ENCODE results near the gene CUL3. TPM values are rescaled to one million over a fixed set of nuclear protein-coding genes. Genes with fewer than 3 reads are reported as not detected.

CUL3 gene
- total and polyA plus RNA-seq, 2 of the 8 experiments (the other 6 are each of a cell fraction or from before 2014, with no cell fraction given) = 28.5 to 113 TPM

DNA sequence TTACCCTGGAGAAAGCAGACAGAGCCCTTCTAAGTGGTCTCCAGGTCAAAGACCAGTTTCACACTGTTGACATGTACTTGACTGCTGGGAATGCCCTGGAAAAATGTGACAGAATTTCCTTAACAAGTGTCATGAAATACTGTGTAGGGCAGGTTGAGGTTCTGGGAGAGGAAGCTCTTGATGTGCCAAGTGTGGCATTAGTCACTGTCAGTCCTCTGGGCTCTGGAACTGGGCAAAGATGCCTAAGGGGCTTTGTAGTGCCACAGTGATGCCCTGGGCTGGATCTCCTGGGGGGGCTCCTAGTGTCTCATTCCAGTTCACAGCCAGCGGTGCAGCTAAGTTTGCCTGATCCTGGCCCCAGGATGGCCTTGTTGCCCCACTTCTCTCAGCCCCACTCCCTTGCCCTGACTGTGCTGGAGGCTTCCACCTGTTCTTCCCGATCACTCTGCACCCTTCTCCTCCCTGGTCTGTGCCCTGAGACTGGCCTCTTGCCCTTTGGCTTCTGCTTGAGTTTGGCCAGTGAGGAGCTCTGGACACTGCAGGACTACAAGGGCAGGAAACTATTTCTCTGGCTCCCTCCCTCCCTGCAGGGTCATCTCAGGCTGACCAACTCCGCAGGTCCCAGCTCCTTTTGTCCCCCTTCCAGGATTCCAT, 156.2 kb downstream of the CUL3 start:
- Histone ChIP-seq H3K27ac (ENCODE audit: low read depth, low read length) (no peak overlapping the region), H2BK15ac (ENCODE audit: low read length) (no peak overlapping the region), H2AFZ (ENCODE audit: low read length) (no peak overlapping the region), H3K4me1 (replicated peaks in 1 of 4; ENCODE audit: control insufficient read depth in 3 of 4, insufficient read depth in 4 of 4, low read length in 3 of 4) (peaks cover 0 to 3% (median 2%) of the 10 kb centered on the region in 4 experiments; a peak in 2 of 7 replicates), H3K9ac (replicated peaks in 1 of 4; ENCODE audit: extremely low read depth in 1 of 4, low read depth in 3 of 4, low read length in 3 of 4) (no peak overlapping the region), H2BK20ac (ENCODE audit: low read length) (no peak overlapping the region), H2BK12ac (ENCODE audit: low read depth, low read length) (no peak overlapping the region), H4K20me1 (replicated peaks in 1 of 2; ENCODE audit: control insufficient read depth in 1 of 2, insufficient read depth in 2 of 2, low read length in 2 of 2) (no peaks in the 10 kb centered on the region), H3K14ac (ENCODE audit: insufficient read length) (no peak overlapping the region), H4K8ac (ENCODE audit: extremely low read depth, insufficient read depth, low read length) (no peak overlapping the region), H4K5ac (ENCODE audit: insufficient read length, low read depth, low read length) (no peak overlapping the region), H2BK120ac (replicated peaks; ENCODE audit: low read depth, low read length) (no peak overlapping the region), H3K4ac (replicated peaks; ENCODE audit: insufficient read length, low read depth, low read length) (no peak overlapping the region), H3K36me3 (ENCODE audit: control insufficient read depth in 2 of 4, insufficient read depth in 4 of 4, low read length in 3 of 4) (0 out of 8 replicates have a peak, but pooled peaks cover 0 to 2% (median 0%) of the 10 kb centered on the region in 4 experiments), H3K79me2 (ENCODE audit: control insufficient read depth in 1 of 2, insufficient read depth in 2 of 2, low read length in 2 of 2) (no peaks in the 10 kb centered on the region; a peak in 1 of 4 replicates), H3K23me2 (ENCODE audit: low read depth, low read length) (no peaks in the 10 kb centered on the region), H3K79me1 (ENCODE audit: low read depth, low read length) (no peaks in the 10 kb centered on the region), H3K18ac (ENCODE audit: extremely low read depth, low read length) (no peak overlapping the region), H3K4me3 (ENCODE audit: extremely low read depth in 1 of 4, insufficient read depth in 2 of 4, low read depth in 3 of 4, low read length in 4 of 4) (no peak overlapping the region), H3K4me2 (ENCODE audit: insufficient read depth in 1 of 2, low read depth in 2 of 2, low read length in 2 of 2) (no peak overlapping the region), H3K9me3 (ENCODE audit: insufficient read depth in 2 of 2, low read depth in 1 of 2, low read length in 1 of 2) (0 out of 4 replicates have a peak, but pooled peaks cover 0 to 8% of the 10 kb centered on the region in 2 experiments), H3K56ac (replicated peaks; ENCODE audit: insufficient read length, low read depth, low read length) (no peak overlapping the region), H3K27me3 (replicated peaks in 1 of 4; ENCODE audit: control insufficient read depth in 3 of 4, extremely low read depth in 1 of 4, insufficient read depth in 3 of 4, low read length in 3 of 4) (no peaks in the 10 kb centered on the region), H2AK5ac (ENCODE audit: low read depth, low read length) (no peak overlapping the region), H2BK5ac (ENCODE audit: low read depth, low read length) (no peak overlapping the region), H4K91ac (replicated peaks; ENCODE audit: insufficient read length, low read length) (no peak overlapping the region), H3K23ac (ENCODE audit: insufficient read length) (no peak overlapping the region)
- ChIA-PET POLR2A (ENCODE audit: partially characterized antibody) (interaction anchor here (1.4 to 2.1 kb wide), 2 partner anchors 12 to 20 kb away, joined by 3 to 6 read pairs; no protein-coding TSS in a partner anchor), CTCF (ENCODE audit: partially characterized antibody) (interaction anchor here (1.3 kb wide), 2 partner anchors 41 to 60 kb away, joined by 3 read pairs; no protein-coding TSS in a partner anchor)
- DNase-seq (ENCODE audit: low read depth in 1 of 2, low spot score in 2 of 2) (no peak), FAIRE-seq (no peak)
- WGBS, 2 experiments (ENCODE audit: extremely low coverage in 1 of 2, insufficient coverage in 1 of 2, insufficient read length in 1 of 2, insufficient replicate concordance in 2 of 2, low coverage in 1 of 2, low lambda C conversion rate in 2 of 2, missing lambda C conversion rate in 1 of 2) = 94% methylated on average over 2 of the region's 3 CpGs; no CpG with 5 or more reads in 1 of the 2 experiments
- no peak for TF ChIP-seq CBX8 (IDR thresholded peaks at IDR 0.05; ENCODE audit: borderline replicate concordance, low read depth, low read length)
- no peak for TF ChIP-seq ATF3 (IDR thresholded peaks at IDR 0.05; ENCODE audit: insufficient read depth, low read depth, low read length)
- no peak for TF ChIP-seq CBX5 (IDR thresholded peaks at IDR 0.05; ENCODE audit: low read depth, low read length)

All from H1 (cell line).